ENCODE data around the gene KLF5.

GRCh38 chr13:73059460-73060250 is 850 bp downstream of the KLF5 start:
- TF ChIP-seq TAF1 (IDR thresholded peaks at IDR 0.05; ENCODE audit: borderline replicate concordance, low read depth, low read length) (no peak), CTCF (IDR thresholded peaks at IDR 0.05) (no peak), SMC3 (IDR thresholded peaks at IDR 0.05; ENCODE audit: low read depth, low read length) (peak; percentile 4; the same call in 1 of the 2 replicates), REST (IDR thresholded peaks at IDR 0.05; ENCODE audit: low read depth, low read length) (no peak), POLR2AphosphoS5 (IDR thresholded peaks at IDR 0.05; ENCODE audit: low read depth, low read length) (no peak), FOSL2 (IDR thresholded peaks at IDR 0.05; ENCODE audit: borderline replicate concordance, low read depth) (no peak), MAX (IDR thresholded peaks at IDR 0.05; ENCODE audit: low read depth) (no peak), RXRA (IDR thresholded peaks at IDR 0.05; ENCODE audit: borderline replicate concordance, low read depth) (no peak), RAD21 (IDR thresholded peaks at IDR 0.05; ENCODE audit: low read length) (no peak; the same call in 1 of the 2 replicates), NFIC (IDR thresholded peaks at IDR 0.05; ENCODE audit: borderline replicate concordance) (no peak), JUND (IDR thresholded peaks at IDR 0.05) (no peak)
